ENCODE measurements around the gene PRKG2. TPM values are rescaled to one million over a fixed set of nuclear protein-coding genes. Genes with fewer than 3 reads are reported as not detected.

PRKG2 gene
- total and polyA plus RNA-seq, 12 donors, result 0.16 to 0.55 (median 0.20) TPM; not detected in 6

DNA sequence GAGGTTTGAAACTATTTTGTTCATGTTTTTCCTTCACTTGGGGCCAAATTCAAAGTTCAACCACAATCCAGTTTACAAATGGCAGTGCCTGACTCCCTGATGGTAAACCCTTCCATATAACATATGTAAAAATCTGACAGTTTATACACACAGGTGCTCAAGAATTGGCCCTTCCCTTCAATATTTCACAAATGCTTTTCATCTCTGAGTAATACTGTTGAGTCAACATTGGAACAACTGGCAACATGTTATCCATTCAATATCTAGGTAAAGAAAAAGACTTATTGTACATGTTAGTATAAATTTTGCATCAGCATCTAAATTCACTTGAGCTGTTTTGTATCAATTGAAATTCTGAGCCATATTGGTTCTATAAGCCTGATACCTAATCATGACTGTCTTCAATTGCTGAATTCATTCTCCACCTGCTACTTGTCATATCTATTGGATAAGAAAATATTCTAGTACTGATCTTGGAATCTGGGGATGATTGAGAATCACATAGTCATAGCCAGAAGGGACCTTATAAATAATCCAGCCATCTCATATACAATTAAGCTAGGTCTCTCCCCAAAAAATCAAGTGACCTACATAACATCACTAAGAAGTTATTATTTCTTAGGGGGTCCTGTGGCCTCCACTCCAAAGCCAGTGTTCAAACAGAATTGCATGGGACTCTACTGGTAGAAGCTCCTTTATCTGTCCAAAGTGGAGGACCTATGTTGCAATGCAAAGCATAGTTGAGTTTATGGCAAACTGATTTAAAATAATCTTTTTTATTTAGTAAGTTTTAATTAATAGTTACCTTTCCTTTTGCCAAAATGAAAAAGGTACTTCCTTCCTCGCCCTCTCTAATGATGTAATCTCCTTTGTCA is 61.9 kb downstream of the PRKG2 start:
- intact Hi-C loops (cut with DNase I), result no loop called here
- Histone ChIP-seq H3K4me3 (no peak overlapping the region), H3K9me3 (replicated peaks in 1 of 3) (no peaks in the 10 kb centered on the region), H3K4me1 (replicated peaks in 1 of 2) (no peaks in the 10 kb centered on the region), H3K27ac (no peak overlapping the region), H3K27me3 (no peaks in the 10 kb centered on the region), H3K36me3 (replicated peaks in 1 of 2) (no peaks in the 10 kb centered on the region)
- WGBS, 4 donors, result 53 to 84% (median 59%) methylated on average over 1 of the region's 1 CpG
- DNase-seq, result no peak
- TF ChIP-seq, protein P1, sequence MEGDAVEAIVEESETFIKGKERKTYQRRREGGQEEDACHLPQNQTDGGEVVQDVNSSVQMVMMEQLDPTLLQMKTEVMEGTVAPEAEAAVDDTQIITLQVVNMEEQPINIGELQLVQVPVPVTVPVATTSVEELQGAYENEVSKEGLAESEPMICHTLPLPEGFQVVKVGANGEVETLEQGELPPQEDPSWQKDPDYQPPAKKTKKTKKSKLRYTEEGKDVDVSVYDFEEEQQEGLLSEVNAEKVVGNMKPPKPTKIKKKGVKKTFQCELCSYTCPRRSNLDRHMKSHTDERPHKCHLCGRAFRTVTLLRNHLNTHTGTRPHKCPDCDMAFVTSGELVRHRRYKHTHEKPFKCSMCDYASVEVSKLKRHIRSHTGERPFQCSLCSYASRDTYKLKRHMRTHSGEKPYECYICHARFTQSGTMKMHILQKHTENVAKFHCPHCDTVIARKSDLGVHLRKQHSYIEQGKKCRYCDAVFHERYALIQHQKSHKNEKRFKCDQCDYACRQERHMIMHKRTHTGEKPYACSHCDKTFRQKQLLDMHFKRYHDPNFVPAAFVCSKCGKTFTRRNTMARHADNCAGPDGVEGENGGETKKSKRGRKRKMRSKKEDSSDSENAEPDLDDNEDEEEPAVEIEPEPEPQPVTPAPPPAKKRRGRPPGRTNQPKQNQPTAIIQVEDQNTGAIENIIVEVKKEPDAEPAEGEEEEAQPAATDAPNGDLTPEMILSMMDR (IDR thresholded peaks at IDR 0.05), result no peak
- TF ChIP-seq POLR2A (IDR thresholded peaks at IDR 0.05), result no peak

DNA sequence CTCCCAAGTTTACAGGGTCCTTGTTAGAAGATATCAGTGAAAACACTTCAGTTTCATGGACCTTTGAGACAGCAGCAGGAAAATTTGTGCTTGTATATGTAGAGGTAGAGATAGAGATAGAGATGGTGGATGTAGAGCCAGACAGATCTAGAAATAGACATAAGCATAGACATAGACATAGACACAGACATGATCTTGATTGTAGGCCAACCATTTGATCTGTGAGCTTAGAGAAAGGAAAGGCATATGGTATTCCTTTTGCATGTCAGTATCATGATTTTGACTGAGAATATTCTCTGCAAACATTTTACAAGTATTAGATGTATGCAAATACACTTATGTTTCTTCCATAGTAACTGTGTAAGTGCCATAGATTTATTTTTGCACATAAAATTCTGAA is 65.0 kb downstream of the PRKG2 start:
- Histone ChIP-seq H3K27ac (no peak overlapping the region), H3K27me3 (no peaks in the 10 kb centered on the region), H3K9me3 (replicated peaks in 1 of 3) (no peaks in the 10 kb centered on the region), H3K36me3 (replicated peaks in 1 of 2) (no peaks in the 10 kb centered on the region), H3K4me1 (replicated peaks in 1 of 2) (no peaks in the 10 kb centered on the region), H3K4me3 (no peak overlapping the region)
- TF ChIP-seq, protein P1 (IDR thresholded peaks at IDR 0.05), result no peak
- no peak for TF ChIP-seq POLR2A (IDR thresholded peaks at IDR 0.05)
- intact Hi-C loops (cut with DNase I), result no loop called here
- no peak for DNase-seq

DNA sequence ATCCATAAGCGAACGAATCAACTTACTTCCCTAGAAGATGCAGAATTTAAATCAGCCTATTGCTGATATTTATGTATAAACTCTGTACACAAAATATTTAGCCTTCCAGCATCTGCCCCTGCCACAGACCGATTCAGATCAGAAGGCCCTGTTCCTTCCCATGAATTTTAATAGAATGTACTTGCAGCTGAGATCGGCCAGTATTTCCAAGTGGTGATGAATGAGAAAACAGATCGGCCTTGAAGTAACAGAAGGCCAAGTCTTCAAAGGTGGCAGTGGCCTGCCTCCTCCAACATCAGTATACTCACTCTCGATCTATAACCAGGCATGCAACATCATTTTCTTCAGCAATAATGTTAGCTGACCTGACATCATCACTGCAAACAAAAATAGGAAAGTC is 66.4 kb downstream of the PRKG2 start:
- Histone ChIP-seq H3K9me3 (replicated peaks in 1 of 3) (no peaks in the 10 kb centered on the region), H3K4me3 (no peak overlapping the region), H3K36me3 (replicated peaks in 1 of 2) (no peaks in the 10 kb centered on the region), H3K27ac (no peak overlapping the region), H3K27me3 (no peaks in the 10 kb centered on the region), H3K4me1 (replicated peaks in 1 of 2) (no peaks in the 10 kb centered on the region)
- no peak for TF ChIP-seq POLR2A (IDR thresholded peaks at IDR 0.05)
- TF ChIP-seq, protein P1 (IDR thresholded peaks at IDR 0.05), result no peak
- WGBS, 4 donors, result 44 to 57% (median 53%) methylated on average over 6 of the region's 6 CpGs
- intact Hi-C loops (cut with DNase I), result no loop called here
- no peak for DNase-seq

DNA sequence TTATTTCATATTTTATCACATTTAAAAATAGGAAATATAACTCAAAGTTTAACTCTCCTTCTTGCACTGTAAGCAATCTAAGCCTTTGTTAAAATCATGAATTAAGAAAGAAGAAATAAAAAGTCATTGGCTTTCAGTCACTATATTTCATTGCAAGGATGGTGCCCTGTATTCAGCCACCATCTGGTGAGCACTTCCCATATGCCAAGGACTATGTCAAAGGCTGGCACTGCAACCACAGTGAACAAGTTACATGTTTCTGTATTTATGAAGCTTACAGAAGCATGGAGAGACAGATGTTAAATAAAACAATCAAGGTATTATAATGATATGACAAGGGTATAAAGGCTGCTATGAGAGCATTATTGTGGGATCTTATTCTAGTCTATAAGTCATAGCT is 68.6 kb downstream of the PRKG2 start:
- Histone ChIP-seq H3K4me1 (replicated peaks in 1 of 2) (no peaks in the 10 kb centered on the region), H3K27ac (no peak overlapping the region), H3K9me3 (replicated peaks in 1 of 3) (no peaks in the 10 kb centered on the region), H3K36me3 (replicated peaks in 1 of 2) (no peaks in the 10 kb centered on the region), H3K27me3 (no peaks in the 10 kb centered on the region), H3K4me3 (no peak overlapping the region)
- intact Hi-C loops (cut with DNase I), result no loop called here
- TF ChIP-seq, protein P1 (IDR thresholded peaks at IDR 0.05), result no peak
- no peak for TF ChIP-seq POLR2A (IDR thresholded peaks at IDR 0.05)
- no peak for DNase-seq
